ENCODE data around the gene SEPTIN7.

The SEPTIN7 gene

GRCh38 chr7:35831208-35831607 is 30.4 kb downstream of the SEPTIN7 start:
- no peak for DNase-seq (ENCODE audit: low spot score)
- TF ChIP-seq, protein P1, sequence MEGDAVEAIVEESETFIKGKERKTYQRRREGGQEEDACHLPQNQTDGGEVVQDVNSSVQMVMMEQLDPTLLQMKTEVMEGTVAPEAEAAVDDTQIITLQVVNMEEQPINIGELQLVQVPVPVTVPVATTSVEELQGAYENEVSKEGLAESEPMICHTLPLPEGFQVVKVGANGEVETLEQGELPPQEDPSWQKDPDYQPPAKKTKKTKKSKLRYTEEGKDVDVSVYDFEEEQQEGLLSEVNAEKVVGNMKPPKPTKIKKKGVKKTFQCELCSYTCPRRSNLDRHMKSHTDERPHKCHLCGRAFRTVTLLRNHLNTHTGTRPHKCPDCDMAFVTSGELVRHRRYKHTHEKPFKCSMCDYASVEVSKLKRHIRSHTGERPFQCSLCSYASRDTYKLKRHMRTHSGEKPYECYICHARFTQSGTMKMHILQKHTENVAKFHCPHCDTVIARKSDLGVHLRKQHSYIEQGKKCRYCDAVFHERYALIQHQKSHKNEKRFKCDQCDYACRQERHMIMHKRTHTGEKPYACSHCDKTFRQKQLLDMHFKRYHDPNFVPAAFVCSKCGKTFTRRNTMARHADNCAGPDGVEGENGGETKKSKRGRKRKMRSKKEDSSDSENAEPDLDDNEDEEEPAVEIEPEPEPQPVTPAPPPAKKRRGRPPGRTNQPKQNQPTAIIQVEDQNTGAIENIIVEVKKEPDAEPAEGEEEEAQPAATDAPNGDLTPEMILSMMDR (IDR thresholded peaks at IDR 0.05; ENCODE audit: extremely low read depth, missing control alignments): no peak

- DNase-seq (ENCODE audit: low spot score): no peak
- TF ChIP-seq, protein P1 (IDR thresholded peaks at IDR 0.05; ENCODE audit: extremely low read depth, missing control alignments): no peak
Measured at GRCh38 chr7:35839860-35840854, 39.3 kb downstream of the SEPTIN7 start.

- DNase-seq (ENCODE audit: low spot score): no peak
- TF ChIP-seq, protein P1 (IDR thresholded peaks at IDR 0.05; ENCODE audit: extremely low read depth, missing control alignments): no peak
Measured at GRCh38 chr7:35846816-35847412, 46.1 kb downstream of the SEPTIN7 start.

DNA sequence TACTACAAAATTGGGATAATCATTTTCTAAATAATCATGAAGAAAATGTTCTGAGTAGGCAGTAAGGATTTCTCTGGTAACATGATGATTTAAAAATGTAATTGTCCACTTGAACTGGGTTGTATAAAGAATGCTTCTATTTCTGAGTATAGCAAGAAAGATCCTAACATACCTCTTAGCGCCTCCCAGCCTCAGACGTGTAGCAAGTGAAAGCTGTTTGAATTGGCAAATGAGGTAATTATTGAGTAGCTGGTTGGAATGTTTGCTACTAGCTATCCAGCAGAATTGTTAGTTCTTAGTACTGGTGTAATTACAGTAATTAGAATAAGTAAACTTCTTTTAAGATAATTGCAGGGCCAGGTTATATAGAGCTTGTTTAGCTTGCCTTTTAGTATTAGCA is 47.9 kb downstream of the SEPTIN7 start:
- DNase-seq (ENCODE audit: low spot score): no peak
- TF ChIP-seq, protein P1 (IDR thresholded peaks at IDR 0.05; ENCODE audit: extremely low read depth, missing control alignments): no peak

- DNase-seq (ENCODE audit: low spot score): no peak
- TF ChIP-seq, protein P1 (IDR thresholded peaks at IDR 0.05; ENCODE audit: extremely low read depth, missing control alignments): no peak
Measured at GRCh38 chr7:35849158-35849831, 48.4 kb downstream of the SEPTIN7 start.

GRCh38 chr7:35849954-35850353 is 49.1 kb downstream of the SEPTIN7 start:
- no peak for DNase-seq (ENCODE audit: low spot score)
- TF ChIP-seq, protein P1 (IDR thresholded peaks at IDR 0.05; ENCODE audit: extremely low read depth, missing control alignments): no peak
